SK-N-SH treated with all-trans-retinoic acid at 6 μM for 48 hours (cell line): ENCODE measurements around the gene CHTF18.

Experiments
- ATAC-seq: fragments of 200-7000 bp; cut with Tn5 transposase; 3 replicates; pipeline ENCODE4 v1.9.1; 2020; ENCODE audit warnings: mild to moderate bottlenecking, moderate library complexity
- CREB5 ChIP-seq: fragments of 250-450 bp; sonication (Bioruptor Pico); IDR thresholded peaks from 2 replicates; pipeline ENCODE4 v1.5.1; 2020; ENCODE audit warnings: low read depth, mild to moderate bottlenecking, moderate library complexity
- CSRNP3 ChIP-seq: fragments of 250-450 bp; sonication (Bioruptor Pico); IDR thresholded peaks from 2 replicates; pipeline ENCODE4 v1.5.1; 2021; ENCODE audit warnings: mild to moderate bottlenecking, moderate library complexity
- ESRRG ChIP-seq: fragments of 250-450 bp; sonication (Bioruptor Pico); IDR thresholded peaks from 2 replicates; pipeline ENCODE4 v1.6.1; 2021; ENCODE audit warnings: mild to moderate bottlenecking
- GLIS3 ChIP-seq: fragments of 250-450 bp; sonication (Bioruptor Pico); IDR thresholded peaks from 2 replicates; pipeline ENCODE4 v1.5.0; 2020; ENCODE audit warnings: mild to moderate bottlenecking, moderate library complexity
- ISL1 ChIP-seq: fragments of 250-450 bp; sonication (Bioruptor Pico); IDR thresholded peaks from 2 replicates; pipeline ENCODE4 v2.1.2; 2022; ENCODE audit warnings: mild to moderate bottlenecking, moderate library complexity
- OSR1 ChIP-seq: fragments of 250-450 bp; sonication (Bioruptor Pico); IDR thresholded peaks from 2 replicates; pipeline ENCODE4 v1.8.0; 2022; ENCODE audit warnings: moderate library complexity, mild to moderate bottlenecking, inconsistent platforms
- PPARA ChIP-seq: fragments of 250-450 bp; sonication (Bioruptor Pico); IDR thresholded peaks from 2 replicates; pipeline ENCODE4 v1.5.0; 2020; ENCODE audit warnings: mild to moderate bottlenecking, borderline replicate concordance
- RARB ChIP-seq: fragments of 250-450 bp; sonication (Bioruptor Pico); IDR thresholded peaks from 2 replicates; pipeline ENCODE4 v1.8.0; 2021; ENCODE audit warnings: mild to moderate bottlenecking, moderate library complexity
- SNAI2 ChIP-seq: fragments of 250-450 bp; sonication (Bioruptor Pico); IDR thresholded peaks from 2 replicates; pipeline ENCODE4 v1.5.0; 2020; ENCODE audit warnings: mild to moderate bottlenecking, moderate library complexity
- TCF4 ChIP-seq: fragments of 250-450 bp; sonication (Bioruptor Pico); IDR thresholded peaks from 2 replicates; pipeline ENCODE4 v1.8.0; 2021; ENCODE audit warnings: mild to moderate bottlenecking, moderate library complexity, borderline replicate concordance
- ZC3H10 ChIP-seq: fragments of 250-450 bp; sonication (Bioruptor Pico); IDR thresholded peaks from 2 replicates; pipeline ENCODE4 v1.5.1; 2021; ENCODE audit warnings: mild to moderate bottlenecking, moderate library complexity
- ZFP3 ChIP-seq: fragments of 250-450 bp; sonication (Bioruptor Pico); IDR thresholded peaks from 2 replicates; pipeline ENCODE4 v1.5.0; 2020; ENCODE audit warnings: mild to moderate bottlenecking, moderate library complexity
- ZFP30 ChIP-seq: fragments of 450-650 bp; formaldehyde crosslinking; IDR thresholded peaks from 2 replicates; pipeline ENCODE4 v1.5.0; 2022; ENCODE audit warnings: mild to moderate bottlenecking, moderate library complexity
- ZNF565 ChIP-seq: fragments of 450-650 bp; formaldehyde crosslinking; conservative IDR thresholded peaks from 2 replicates; pipeline ENCODE4 v1.5.0; 2020; ENCODE audit warnings: low read depth, mild to moderate bottlenecking, moderate library complexity
- ZNF70 ChIP-seq: fragments of 450-650 bp; formaldehyde crosslinking; IDR thresholded peaks from 2 replicates; pipeline ENCODE4 v1.5.0; 2020; ENCODE audit warnings: mild to moderate bottlenecking, moderate library complexity
- ZNF8 ChIP-seq: fragments of 450-650 bp; formaldehyde crosslinking; IDR thresholded peaks from 2 replicates; pipeline ENCODE4 v1.5.0; 2020; ENCODE audit warnings: mild to moderate bottlenecking, moderate library complexity
- TF ChIP-seq, protein P1 (sequence below): fragments of 250-450 bp; sonication (Bioruptor Pico); IDR thresholded peaks from 2 replicates; pipeline ENCODE4 v1.8.0; 2021; ENCODE audit warnings: low read depth, mild to moderate bottlenecking, moderate library complexity, borderline replicate concordance
- TF ChIP-seq, protein P2 (sequence below): fragments of 250-450 bp; sonication (Bioruptor Pico); IDR thresholded peaks from 2 replicates; pipeline ENCODE4 v1.8.0; 2020; ENCODE audit warnings: mild to moderate bottlenecking, moderate library complexity, borderline replicate concordance
- TF ChIP-seq, protein P3 (sequence below): fragments of 250-450 bp; sonication (Bioruptor Pico); IDR thresholded peaks from 2 replicates; pipeline ENCODE4 v1.5.0; 2020; ENCODE audit warnings: mild to moderate bottlenecking, moderate library complexity

CHTF18 gene

DNA sequence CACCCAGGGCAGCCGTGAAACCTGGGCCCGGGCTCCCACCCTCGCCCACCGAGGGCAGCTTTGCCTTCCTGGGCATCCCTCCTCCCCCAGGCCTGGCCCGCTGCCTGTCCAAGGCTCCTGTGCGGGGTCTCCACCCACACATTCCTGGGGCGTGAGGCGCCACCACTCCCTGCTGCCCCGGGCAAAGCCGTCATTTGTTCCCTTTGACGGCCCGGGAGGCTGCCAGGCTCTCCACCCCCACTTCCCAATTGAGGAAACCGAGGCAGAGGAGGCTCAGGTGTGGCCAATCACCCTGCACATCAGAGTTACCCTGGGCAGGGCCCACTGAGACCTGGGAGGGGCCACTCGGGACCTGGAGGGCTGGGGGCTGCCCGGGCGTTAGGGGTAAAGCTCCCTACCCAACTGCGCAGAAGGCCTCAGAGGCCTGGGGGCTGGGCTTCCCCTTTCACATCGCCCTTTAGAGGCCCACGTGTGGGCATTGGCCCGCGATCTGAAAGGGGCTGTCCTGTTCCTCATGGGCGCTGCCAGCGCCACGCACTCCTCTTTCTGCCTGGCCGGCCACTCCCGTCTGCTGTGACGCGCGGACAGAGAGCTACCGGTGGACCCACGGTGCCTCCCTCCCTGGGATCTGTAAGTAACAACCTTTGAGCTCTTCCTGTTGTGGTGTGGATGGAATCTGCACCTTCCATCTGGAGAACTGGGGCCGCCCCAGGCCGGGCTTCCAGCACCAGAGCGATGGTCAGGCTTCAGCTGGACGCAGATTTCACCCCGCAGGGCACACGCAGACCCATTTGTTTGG, 27.7 kb upstream of the CHTF18 start, which contains the start of gene MSLN:
Gene MSLN, plus strand, starts transcription at position 190 of the 799 bp plus-strand sequence. CDS start 1,947 bp downstream, outside the sequence.
- TF ChIP-seq, protein P1, sequence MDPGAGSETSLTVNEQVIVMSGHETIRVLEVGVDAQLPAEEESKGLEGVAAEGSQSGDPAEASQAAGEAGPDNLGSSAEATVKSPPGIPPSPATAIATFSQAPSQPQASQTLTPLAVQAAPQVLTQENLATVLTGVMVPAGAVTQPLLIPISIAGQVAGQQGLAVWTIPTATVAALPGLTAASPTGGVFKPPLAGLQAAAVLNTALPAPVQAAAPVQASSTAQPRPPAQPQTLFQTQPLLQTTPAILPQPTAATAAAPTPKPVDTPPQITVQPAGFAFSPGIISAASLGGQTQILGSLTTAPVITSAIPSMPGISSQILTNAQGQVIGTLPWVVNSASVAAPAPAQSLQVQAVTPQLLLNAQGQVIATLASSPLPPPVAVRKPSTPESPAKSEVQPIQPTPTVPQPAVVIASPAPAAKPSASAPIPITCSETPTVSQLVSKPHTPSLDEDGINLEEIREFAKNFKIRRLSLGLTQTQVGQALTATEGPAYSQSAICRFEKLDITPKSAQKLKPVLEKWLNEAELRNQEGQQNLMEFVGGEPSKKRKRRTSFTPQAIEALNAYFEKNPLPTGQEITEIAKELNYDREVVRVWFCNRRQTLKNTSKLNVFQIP, result no peak
- TF ChIP-seq SNAI2 (CRISPR knock-in tag) (no peak), GLIS3 (no peak), ZFP30 (CRISPR knock-in tag) (no peak), CSRNP3 (CRISPR knock-in tag) (no peak), OSR1 (no peak), ISL1 (no peak), TCF4 (CRISPR knock-in tag) (no peak), PPARA (no peak), ZNF70 (CRISPR knock-in tag) (no peak)
- TF ChIP-seq, all 23 proteins: peak for 0
- peak; percentile 11; the same call in 1 of the 3 replicates for ATAC-seq

DNA sequence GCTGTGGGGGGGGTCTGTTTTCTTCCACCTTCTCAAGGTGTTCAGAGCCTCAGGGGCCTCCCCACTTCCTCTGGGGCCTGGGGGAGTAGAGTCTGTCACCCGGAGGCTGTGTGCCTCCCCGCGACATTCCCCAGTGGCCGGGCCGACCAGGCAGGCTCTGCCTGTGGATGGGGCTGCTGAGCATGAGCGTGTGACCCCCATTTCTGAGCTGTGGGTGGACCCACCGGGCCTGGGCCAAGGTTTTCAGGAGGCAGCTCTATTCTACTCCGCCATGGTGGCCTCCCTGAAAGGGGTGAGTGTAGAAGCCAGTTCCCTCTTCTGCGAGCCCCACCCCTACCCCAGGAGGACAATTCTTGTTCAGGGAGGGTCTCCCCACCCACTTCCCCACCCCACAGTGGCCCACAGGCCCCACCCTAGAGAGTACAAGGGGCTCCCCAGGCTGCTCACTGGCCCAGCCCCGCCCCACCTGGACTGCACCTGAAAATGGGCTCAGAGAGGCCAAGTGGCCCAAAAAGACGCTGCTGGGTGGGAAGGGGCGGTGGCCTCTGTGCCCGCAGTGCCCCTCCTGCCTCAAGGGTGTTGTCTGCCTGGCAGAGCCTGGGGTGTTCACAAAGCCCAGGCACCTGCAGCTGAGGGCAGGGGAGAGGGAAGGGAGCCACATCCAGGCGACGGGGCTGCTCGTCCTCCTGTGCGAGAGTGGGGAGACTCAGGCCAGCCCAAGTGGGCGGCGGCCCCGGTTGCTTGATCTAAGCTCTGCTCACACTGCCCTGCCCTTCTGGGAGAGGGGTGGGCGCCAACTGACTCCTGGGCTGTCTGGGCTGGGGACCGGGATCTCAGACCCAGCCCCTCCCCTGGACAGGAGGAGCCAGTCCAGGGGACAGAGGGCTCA, 26.6 kb upstream of the CHTF18 start:
- TF ChIP-seq PPARA, result no peak
- no peak for TF ChIP-seq GLIS3
- no peak for TF ChIP-seq RARB (CRISPR knock-in tag)
- no peak for TF ChIP-seq ZFP30 (CRISPR knock-in tag)
- TF ChIP-seq ZC3H10 (CRISPR knock-in tag), result no peak
- no peak for TF ChIP-seq ISL1
- TF ChIP-seq, protein P1, result no peak
- no peak for TF ChIP-seq CREB5 (CRISPR knock-in tag)
- TF ChIP-seq, protein P2, sequence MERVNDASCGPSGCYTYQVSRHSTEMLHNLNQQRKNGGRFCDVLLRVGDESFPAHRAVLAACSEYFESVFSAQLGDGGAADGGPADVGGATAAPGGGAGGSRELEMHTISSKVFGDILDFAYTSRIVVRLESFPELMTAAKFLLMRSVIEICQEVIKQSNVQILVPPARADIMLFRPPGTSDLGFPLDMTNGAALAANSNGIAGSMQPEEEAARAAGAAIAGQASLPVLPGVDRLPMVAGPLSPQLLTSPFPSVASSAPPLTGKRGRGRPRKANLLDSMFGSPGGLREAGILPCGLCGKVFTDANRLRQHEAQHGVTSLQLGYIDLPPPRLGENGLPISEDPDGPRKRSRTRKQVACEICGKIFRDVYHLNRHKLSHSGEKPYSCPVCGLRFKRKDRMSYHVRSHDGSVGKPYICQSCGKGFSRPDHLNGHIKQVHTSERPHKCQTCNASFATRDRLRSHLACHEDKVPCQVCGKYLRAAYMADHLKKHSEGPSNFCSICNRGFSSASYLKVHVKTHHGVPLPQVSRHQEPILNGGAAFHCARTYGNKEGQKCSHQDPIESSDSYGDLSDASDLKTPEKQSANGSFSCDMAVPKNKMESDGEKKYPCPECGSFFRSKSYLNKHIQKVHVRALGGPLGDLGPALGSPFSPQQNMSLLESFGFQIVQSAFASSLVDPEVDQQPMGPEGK, result no peak
- TF ChIP-seq ZNF565 (CRISPR knock-in tag), result no peak
- TF ChIP-seq ZFP3, result no peak
- TF ChIP-seq TCF4 (CRISPR knock-in tag), result no peak
- TF ChIP-seq SNAI2 (CRISPR knock-in tag), result no peak
- no peak for TF ChIP-seq ZNF8 (CRISPR knock-in tag)
- no peak for TF ChIP-seq ESRRG (CRISPR knock-in tag)
- TF ChIP-seq, protein P3, sequence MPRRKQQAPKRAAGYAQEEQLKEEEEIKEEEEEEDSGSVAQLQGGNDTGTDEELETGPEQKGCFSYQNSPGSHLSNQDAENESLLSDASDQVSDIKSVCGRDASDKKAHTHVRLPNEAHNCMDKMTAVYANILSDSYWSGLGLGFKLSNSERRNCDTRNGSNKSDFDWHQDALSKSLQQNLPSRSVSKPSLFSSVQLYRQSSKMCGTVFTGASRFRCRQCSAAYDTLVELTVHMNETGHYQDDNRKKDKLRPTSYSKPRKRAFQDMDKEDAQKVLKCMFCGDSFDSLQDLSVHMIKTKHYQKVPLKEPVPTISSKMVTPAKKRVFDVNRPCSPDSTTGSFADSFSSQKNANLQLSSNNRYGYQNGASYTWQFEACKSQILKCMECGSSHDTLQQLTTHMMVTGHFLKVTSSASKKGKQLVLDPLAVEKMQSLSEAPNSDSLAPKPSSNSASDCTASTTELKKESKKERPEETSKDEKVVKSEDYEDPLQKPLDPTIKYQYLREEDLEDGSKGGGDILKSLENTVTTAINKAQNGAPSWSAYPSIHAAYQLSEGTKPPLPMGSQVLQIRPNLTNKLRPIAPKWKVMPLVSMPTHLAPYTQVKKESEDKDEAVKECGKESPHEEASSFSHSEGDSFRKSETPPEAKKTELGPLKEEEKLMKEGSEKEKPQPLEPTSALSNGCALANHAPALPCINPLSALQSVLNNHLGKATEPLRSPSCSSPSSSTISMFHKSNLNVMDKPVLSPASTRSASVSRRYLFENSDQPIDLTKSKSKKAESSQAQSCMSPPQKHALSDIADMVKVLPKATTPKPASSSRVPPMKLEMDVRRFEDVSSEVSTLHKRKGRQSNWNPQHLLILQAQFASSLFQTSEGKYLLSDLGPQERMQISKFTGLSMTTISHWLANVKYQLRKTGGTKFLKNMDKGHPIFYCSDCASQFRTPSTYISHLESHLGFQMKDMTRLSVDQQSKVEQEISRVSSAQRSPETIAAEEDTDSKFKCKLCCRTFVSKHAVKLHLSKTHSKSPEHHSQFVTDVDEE (CRISPR knock-in tag), result no peak
- no peak for ATAC-seq
